ENCODE measurements around the gene VDAC2.

DNA sequence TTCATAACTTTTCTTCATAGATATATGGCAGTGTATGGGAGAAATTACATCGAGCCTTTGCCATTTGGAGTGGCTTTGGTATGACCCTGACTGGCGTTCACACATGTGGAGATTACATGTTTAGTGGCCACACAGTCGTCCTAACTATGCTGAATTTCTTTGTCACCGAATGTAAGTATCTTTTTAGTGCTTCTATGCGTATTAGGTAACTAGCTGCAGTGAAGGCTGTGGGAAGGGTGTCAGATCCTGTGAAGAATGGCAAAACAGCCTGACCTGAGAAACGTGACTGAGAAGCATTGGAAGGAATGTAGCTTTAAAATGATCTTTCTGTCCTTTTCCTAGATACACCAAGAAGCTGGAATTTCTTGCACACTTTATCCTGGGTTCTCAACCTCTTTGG is 34.5 kb upstream of the VDAC2 start:
- TF ChIP-seq CTCF (IDR thresholded peaks at IDR 0.05; ENCODE audit: low read depth, low read length), result no peak
- no peak for TF ChIP-seq EZH2phosphoT487 (IDR thresholded peaks at IDR 0.05; ENCODE audit: low read depth)

Measured in OCI-LY3 (cell line).